GM12873 (cell line): ENCODE results near the gene KRTAP12-3.

Source experiments
- CTCF ChIP-seq: IDR thresholded peaks from 2 replicates; pipeline ENCODE4 v1.5.1; 2012; ENCODE audit warnings: low read depth, mild to moderate bottlenecking, moderate library complexity, low read length, control low read depth; ENCODE audit not compliant: insufficient read depth; ENCODE audit errors: missing control alignments

The KRTAP12-3 gene

GRCh38 chr21:44619886-44620285 lies 37.8 kb upstream of the KRTAP12-3 start:
- TF ChIP-seq CTCF = no peak

GRCh38 chr21:44623575-44623974 lies 34.2 kb upstream of the KRTAP12-3 start:
- no peak for TF ChIP-seq CTCF

- no peak for TF ChIP-seq CTCF
These were observed 32.0 kb upstream of the KRTAP12-3 start for GRCh38 chr21:44625756-44626155.

- TF ChIP-seq CTCF = no peak
These were observed 31.5 kb upstream of the KRTAP12-3 start for GRCh38 chr21:44626262-44626661.

- no peak for TF ChIP-seq CTCF
These were observed 31.0 kb upstream of the KRTAP12-3 start, which contains the start of gene KRTAP10-9 for GRCh38 chr21:44626673-44627143. Gene KRTAP10-9, plus strand, starts transcription at chr21:44627093. Its CDS starts 79 bp downstream, at chr21:44627172.

GRCh38 chr21:44628707-44629391 lies 28.9 kb upstream of the KRTAP12-3 start:
- TF ChIP-seq CTCF = no peak

- no peak for TF ChIP-seq CTCF
These were observed 27.3 kb upstream of the KRTAP12-3 start for GRCh38 chr21:44630440-44630839.

- no peak for TF ChIP-seq CTCF
These were observed 25.7 kb upstream of the KRTAP12-3 start for GRCh38 chr21:44632067-44632466.
